Measurements from ENCODE around the gene PRPS1.
"Not testable (repeated sequence)": the region's sequence is repeated elsewhere in the genome, so short reads cannot be mapped to it uniquely, and the experiment has no call there.

PRPS1 gene

GRCh38 chrX:107602694-107603239 lies 25.5 kb upstream of the PRPS1 start:
- Histone ChIP-seq H3K4me1 (ENCODE audit: control insufficient read depth, insufficient read depth, low read length) (peaks cover 12% of the 10 kb centered on the region), H3K27ac (ENCODE audit: low read depth, low read length) (no peak overlapping the region), H3K27me3 (ENCODE audit: control insufficient read depth, insufficient read depth, low read length) (peaks cover 3% of the 10 kb centered on the region; the same call in 1 of the 2 replicates), H3K9me3 (ENCODE audit: control insufficient read depth, insufficient read depth, low read length) (no peaks in the 10 kb centered on the region), H3K9ac (ENCODE audit: low read depth, low read length) (no peak overlapping the region), H3K36me3 (ENCODE audit: control insufficient read depth, insufficient read depth, low read length) (no peaks in the 10 kb centered on the region), H3K4me3 (ENCODE audit: low read depth, low read length) (no peak overlapping the region)

- Histone ChIP-seq H3K27ac (ENCODE audit: low read depth, low read length) (no peak overlapping the region), H3K27me3 (ENCODE audit: control insufficient read depth, insufficient read depth, low read length) (peaks cover 3% of the 10 kb centered on the region; the same call in 1 of the 2 replicates)
These were observed 24.7 kb upstream of the PRPS1 start for GRCh38 chrX:107603429-107604159.

GRCh38 chrX:107609061-107609460 lies 19.2 kb upstream of the PRPS1 start:
- not testable (repeated sequence) for H3K27ac ChIP-seq (ENCODE audit: low read depth, low read length); H3K36me3 ChIP-seq (ENCODE audit: control insufficient read depth, insufficient read depth, low read length); H3K4me3 ChIP-seq (ENCODE audit: low read depth, low read length); H3K27me3 ChIP-seq (ENCODE audit: control insufficient read depth, insufficient read depth, low read length); H3K9ac ChIP-seq (ENCODE audit: low read depth, low read length); H3K4me1 ChIP-seq (ENCODE audit: control insufficient read depth, insufficient read depth, low read length); H3K9me3 ChIP-seq (ENCODE audit: control insufficient read depth, insufficient read depth, low read length)

More at GRCh38 chrX:107603429-107604159, 24.7 kb upstream of the PRPS1 start:
- H3K4me1 ChIP-seq (ENCODE audit: control insufficient read depth, insufficient read depth, low read length), result peaks cover 12% of the 10 kb centered on the region
- H3K4me3 ChIP-seq (ENCODE audit: low read depth, low read length), result no peak overlapping the region
- H3K36me3 ChIP-seq (ENCODE audit: control insufficient read depth, insufficient read depth, low read length), result no peaks in the 10 kb centered on the region
- H3K9me3 ChIP-seq (ENCODE audit: control insufficient read depth, insufficient read depth, low read length), result no peaks in the 10 kb centered on the region
- H3K9ac ChIP-seq (ENCODE audit: low read depth, low read length), result no peak overlapping the region

GRCh38 chrX:107610667-107611066 lies 17.6 kb upstream of the PRPS1 start:
- no peak overlapping the region for H3K4me3 ChIP-seq (ENCODE audit: low read depth, low read length)
- H3K9me3 ChIP-seq (ENCODE audit: control insufficient read depth, insufficient read depth, low read length), result no peaks in the 10 kb centered on the region
- H3K27me3 ChIP-seq (ENCODE audit: control insufficient read depth, insufficient read depth, low read length), result no peaks in the 10 kb centered on the region
- H3K36me3 ChIP-seq (ENCODE audit: control insufficient read depth, insufficient read depth, low read length), result no peaks in the 10 kb centered on the region
- no peak overlapping the region for H3K27ac ChIP-seq (ENCODE audit: low read depth, low read length)
- H3K9ac ChIP-seq (ENCODE audit: low read depth, low read length), result no peak overlapping the region
- H3K4me1 ChIP-seq (ENCODE audit: control insufficient read depth, insufficient read depth, low read length), result no peaks in the 10 kb centered on the region

- no peak overlapping the region for H3K9ac ChIP-seq (ENCODE audit: low read depth, low read length)
- H3K27ac ChIP-seq (ENCODE audit: low read depth, low read length), result no peak overlapping the region
- H3K27me3 ChIP-seq (ENCODE audit: control insufficient read depth, insufficient read depth, low read length), result no peaks in the 10 kb centered on the region
- H3K4me3 ChIP-seq (ENCODE audit: low read depth, low read length), result no peak overlapping the region
- H3K9me3 ChIP-seq (ENCODE audit: control insufficient read depth, insufficient read depth, low read length), result no peaks in the 10 kb centered on the region
- no peaks in the 10 kb centered on the region for H3K36me3 ChIP-seq (ENCODE audit: control insufficient read depth, insufficient read depth, low read length)
- no peaks in the 10 kb centered on the region for H3K4me1 ChIP-seq (ENCODE audit: control insufficient read depth, insufficient read depth, low read length)
These were observed 8.4 kb upstream of the PRPS1 start for GRCh38 chrX:107619885-107620322.

- Histone ChIP-seq H3K9ac (ENCODE audit: low read depth, low read length) (no peak overlapping the region), H3K9me3 (ENCODE audit: control insufficient read depth, insufficient read depth, low read length) (no peaks in the 10 kb centered on the region), H3K27me3 (ENCODE audit: control insufficient read depth, insufficient read depth, low read length) (no peaks in the 10 kb centered on the region), H3K4me3 (ENCODE audit: low read depth, low read length) (no peak overlapping the region), H3K4me1 (ENCODE audit: control insufficient read depth, insufficient read depth, low read length) (peaks cover 8% of the 10 kb centered on the region), H3K36me3 (ENCODE audit: control insufficient read depth, insufficient read depth, low read length) (no peaks in the 10 kb centered on the region), H3K27ac (ENCODE audit: low read depth, low read length) (no peak overlapping the region)
These were observed 3.4 kb upstream of the PRPS1 start for GRCh38 chrX:107624893-107625292.

- Histone ChIP-seq H3K36me3 (ENCODE audit: control insufficient read depth, insufficient read depth, low read length) (no peaks in the 10 kb centered on the region), H3K27ac (ENCODE audit: low read depth, low read length) (no peak overlapping the region), H3K9ac (ENCODE audit: low read depth, low read length) (no peak overlapping the region), H3K27me3 (ENCODE audit: control insufficient read depth, insufficient read depth, low read length) (no peaks in the 10 kb centered on the region), H3K9me3 (ENCODE audit: control insufficient read depth, insufficient read depth, low read length) (no peaks in the 10 kb centered on the region), H3K4me1 (ENCODE audit: control insufficient read depth, insufficient read depth, low read length) (peaks cover 16% of the 10 kb centered on the region), H3K4me3 (ENCODE audit: low read depth, low read length) (no peak overlapping the region)
These were observed 2.6 kb upstream of the PRPS1 start for GRCh38 chrX:107625739-107626138.

GRCh38 chrX:107626481-107626880 lies 1.8 kb upstream of the PRPS1 start:
- Histone ChIP-seq H3K9ac (ENCODE audit: low read depth, low read length) (no peak overlapping the region), H3K4me1 (ENCODE audit: control insufficient read depth, insufficient read depth, low read length) (peaks cover 17% of the 10 kb centered on the region), H3K9me3 (ENCODE audit: control insufficient read depth, insufficient read depth, low read length) (no peaks in the 10 kb centered on the region), H3K36me3 (ENCODE audit: control insufficient read depth, insufficient read depth, low read length) (0 out of 2 replicates have a peak, but pooled peaks cover 2% of the 10 kb centered on the region), H3K4me3 (ENCODE audit: low read depth, low read length) (no peak overlapping the region), H3K27me3 (ENCODE audit: control insufficient read depth, insufficient read depth, low read length) (no peaks in the 10 kb centered on the region), H3K27ac (ENCODE audit: low read depth, low read length) (no peak overlapping the region)

GRCh38 chrX:107626916-107627315 lies 1.4 kb upstream of the PRPS1 start:
- Histone ChIP-seq H3K4me3 (ENCODE audit: low read depth, low read length) (no peak overlapping the region), H3K4me1 (ENCODE audit: control insufficient read depth, insufficient read depth, low read length) (peaks cover 17% of the 10 kb centered on the region), H3K27ac (ENCODE audit: low read depth, low read length) (no peak overlapping the region), H3K27me3 (ENCODE audit: control insufficient read depth, insufficient read depth, low read length) (no peaks in the 10 kb centered on the region), H3K9ac (ENCODE audit: low read depth, low read length) (no peak overlapping the region), H3K9me3 (ENCODE audit: control insufficient read depth, insufficient read depth, low read length) (no peaks in the 10 kb centered on the region), H3K36me3 (ENCODE audit: control insufficient read depth, insufficient read depth, low read length) (0 out of 2 replicates have a peak, but pooled peaks cover 4% of the 10 kb centered on the region)

- H3K27me3 ChIP-seq (ENCODE audit: control insufficient read depth, insufficient read depth, low read length), result no peaks in the 10 kb centered on the region
- no peaks in the 10 kb centered on the region for H3K9me3 ChIP-seq (ENCODE audit: control insufficient read depth, insufficient read depth, low read length)
- H3K36me3 ChIP-seq (ENCODE audit: control insufficient read depth, insufficient read depth, low read length), result peaks cover 13% of the 10 kb centered on the region; the same call in 1 of the 2 replicates
- peaks cover 17% of the 10 kb centered on the region for H3K4me1 ChIP-seq (ENCODE audit: control insufficient read depth, insufficient read depth, low read length)
- peak overlapping the region; percentile 96 for H3K4me3 ChIP-seq (ENCODE audit: low read depth, low read length)
- peak overlapping the region; percentile 82 for H3K27ac ChIP-seq (ENCODE audit: low read depth, low read length)
- peak overlapping the region; percentile 89 for H3K9ac ChIP-seq (ENCODE audit: low read depth, low read length)
These were observed 591 bp downstream of the PRPS1 start for GRCh38 chrX:107628662-107629539.

- H3K36me3 ChIP-seq (ENCODE audit: control insufficient read depth, insufficient read depth, low read length), result peaks cover 13% of the 10 kb centered on the region; the same call in 1 of the 2 replicates
- H3K9me3 ChIP-seq (ENCODE audit: control insufficient read depth, insufficient read depth, low read length), result no peaks in the 10 kb centered on the region
- peak overlapping the region; percentile 89 for H3K9ac ChIP-seq (ENCODE audit: low read depth, low read length)
- H3K27ac ChIP-seq (ENCODE audit: low read depth, low read length), result no peak overlapping the region
- H3K4me1 ChIP-seq (ENCODE audit: control insufficient read depth, insufficient read depth, low read length), result peaks cover 17% of the 10 kb centered on the region
- H3K4me3 ChIP-seq (ENCODE audit: low read depth, low read length), result peak overlapping the region; percentile 96
- H3K27me3 ChIP-seq (ENCODE audit: control insufficient read depth, insufficient read depth, low read length), result no peaks in the 10 kb centered on the region
These were observed 1.2 kb downstream of the PRPS1 start for GRCh38 chrX:107629540-107629909.
